HepG2 (cell line): ENCODE data around the gene TM9SF4. TPM values are rescaled to one million over a fixed set of nuclear protein-coding genes. Genes with fewer than 3 reads are reported as not detected.

Source experiments
- ATAC-seq: fragments of 200-7000 bp; cut with Tn5 transposase; 3 replicates; pipeline ENCODE4 v1.9.1; 2020; ENCODE audit warnings: mild to moderate bottlenecking, moderate library complexity
- BruUV-seq: library from RNA; stranded (reverse); fragments of 400-500 nt; replicated peaks from 2 replicates; lab custom pipeline; 2021; lab: Mats Ljungman, UMichigan
- CTCF ChIA-PET: fragments of 300-600 bp; formaldehyde crosslinking; extraction: SDS; loops from one replicate; lab custom pipeline; 2021; ENCODE audit warnings: low total read pairs, inconsistent platforms, low intra/inter-chr PET ratio; lab: Yijun Ruan, JAX
- POLR2A ChIA-PET: fragments of 350-600 bp; sonication (Branson Sonifier 250); formaldehyde crosslinking; loops from one replicate; lab custom pipeline; 2020; ENCODE audit warnings: antibody characterized with exemption, inconsistent platforms; lab: Yijun Ruan, JAX
- DNase-seq: peaks from one replicate; pipeline ENCODE4 v3.0.0-alpha.2; 2015; ENCODE audit warnings: low spot score
- FAIRE-seq: peaks from 3 replicates; lab custom pipeline; 2011; peaks lifted over from hg19 to GRCh38; lab: Jason Lieb, UNC
- H2AFZ ChIP-seq: one replicate; pipeline ENCODE4 v1.6.1; 2011; ENCODE audit warnings: low read length, inconsistent platforms
- H3K27ac ChIP-seq: fragments of 300-600 bp; 3 replicates; pipeline ENCODE4 v1.8.0; 2011; ENCODE audit warnings: mixed run types, mild to moderate bottlenecking, mixed read lengths, low read length, inconsistent platforms; ENCODE audit not compliant: insufficient read depth; ENCODE audit errors: extremely low read length
- H3K27me3 ChIP-seq, 2 experiments: fragments of 200-600 bp in 1 of 2; 2 replicates in 1 of 2; 3 replicates in 1 of 2; pipeline versions ENCODE4 v1.6.0 to v1.8.0; 2011; ENCODE audit warnings: low read length in 2 of 2, mild to moderate bottlenecking in 2 of 2, moderate library complexity in 2 of 2, inconsistent platforms in 1 of 2; ENCODE audit not compliant: insufficient read depth in 2 of 2, control insufficient read depth in 1 of 2
- H3K36me3 ChIP-seq, 2 experiments: fragments of 200-600 bp in 1 of 2; replicated peaks in 1 of 2; 2 replicates in 1 of 2; 3 replicates in 1 of 2; pipeline versions ENCODE4 v1.5.1 to v1.8.0; 2011; ENCODE audit warnings: low read length in 2 of 2, inconsistent platforms in 1 of 2; ENCODE audit not compliant: insufficient read depth in 2 of 2, control insufficient read depth in 1 of 2
- H3K4me1 ChIP-seq: 2 replicates; pipeline ENCODE4 v1.5.1; 2012; ENCODE audit warnings: low read length, inconsistent platforms; ENCODE audit not compliant: insufficient read depth
- H3K4me2 ChIP-seq: 2 replicates; pipeline ENCODE4 v1.6.0; 2011; ENCODE audit warnings: low read depth, low read length, inconsistent platforms
- H3K4me3 ChIP-seq, 3 experiments: fragments of 200-600 bp in 1 of 3; sonication (generic), shearing (Covaris generic) in 1 of 3; replicated peaks in 1 of 3; 2 replicates each; pipeline ENCODE4 v1.5.1; 2011 to 2016; ENCODE audit warnings: low read length in 3 of 3, inconsistent platforms in 2 of 3, low read depth in 2 of 3, mild to moderate bottlenecking in 2 of 3, control low read depth in 1 of 3, mixed read lengths in 1 of 3; ENCODE audit not compliant: insufficient read depth in 1 of 3
- H3K79me2 ChIP-seq: one replicate; pipeline ENCODE4 v1.6.1; 2011; ENCODE audit warnings: low read length, inconsistent platforms; ENCODE audit not compliant: insufficient read depth
- H3K9ac ChIP-seq: 2 replicates; pipeline ENCODE4 v1.6.0; 2011; ENCODE audit warnings: mild to moderate bottlenecking, low read depth, low read length, inconsistent platforms; ENCODE audit not compliant: insufficient read depth
- H3K9me3 ChIP-seq: 2 replicates; pipeline ENCODE4 v1.5.1; 2012; ENCODE audit warnings: mild to moderate bottlenecking, low read length
- H4K20me1 ChIP-seq: 2 replicates; pipeline ENCODE4 v1.6.0; 2011; ENCODE audit warnings: inconsistent platforms, mild to moderate bottlenecking, low read length, moderate library complexity; ENCODE audit not compliant: insufficient read depth
- HIVEP1 ChIP-seq: sonication (generic); formaldehyde crosslinking; IDR thresholded peaks from 2 replicates; pipeline ENCODE4 v1.4.0; 2020; ENCODE audit warnings: mild to moderate bottlenecking, missing genetic modification reagents
- MED13 ChIP-seq: sonication (generic); formaldehyde crosslinking; IDR thresholded peaks from 2 replicates; pipeline ENCODE4 v1.5.0; 2020; ENCODE audit warnings: missing genetic modification reagents
- SP4 ChIP-seq: sonication (generic); formaldehyde crosslinking; IDR thresholded peaks from 2 replicates; pipeline ENCODE4 v1.8.1; 2023; ENCODE audit warnings: mild to moderate bottlenecking, missing genetic modification reagents
- ZBTB38 ChIP-seq: sonication (generic); formaldehyde crosslinking; IDR thresholded peaks from 2 replicates; pipeline ENCODE4 v1.5.1; 2020; ENCODE audit warnings: mild to moderate bottlenecking, missing genetic modification reagents
- ZNF232 ChIP-seq: sonication (generic); formaldehyde crosslinking; IDR thresholded peaks from 2 replicates; pipeline ENCODE4 v1.4.0; 2020; ENCODE audit warnings: missing genetic modification reagents, borderline replicate concordance
- ZNF530 ChIP-seq: sonication (generic); formaldehyde crosslinking; IDR thresholded peaks from 2 replicates; pipeline ENCODE4 v1.5.0; 2020; ENCODE audit warnings: low read depth, mild to moderate bottlenecking, missing genetic modification reagents
- ZNF737 ChIP-seq: sonication (generic); formaldehyde crosslinking; IDR thresholded peaks from 2 replicates; pipeline ENCODE4 v1.5.0; 2020; ENCODE audit warnings: missing genetic modification reagents, mild to moderate bottlenecking, borderline replicate concordance
- WGBS: methylation state at CpG from one replicate; pipeline ENCODE4 v1.1.6; 2017; ENCODE audit warnings: low lambda C conversion rate; 5-methylcytosine and 5-hydroxymethylcytosine counted together
- in situ Hi-C: cut with HindIII; loops from 2 replicates; pipeline ENCODE4 v1.10.0; 2017; ENCODE audit warnings: low pct_unique_long_range_greater_than_20kb; ENCODE audit not compliant: extremely low pct_ligation_motif_present
- intact Hi-C: fragments of 100-400 bp; cut with micrococcal nuclease; formaldehyde crosslinking; loops from one replicate; pipeline ENCODE4 v1.10.0; 2022; ENCODE audit not compliant: unreplicated experiment
- polyA plus RNA-seq, 8 experiments: library from polyadenylated mRNA; depleted of rRNA in 3 of 8; stranded (reverse) in 7 of 8; unstranded in 1 of 8; fragments of >200 nt; fragmentation: Illumina TruSeq in 4 of 8; extraction: Trizol in 4 of 8; gene quantifications; 2 replicates each; pipeline versions ENCODE4 v1.2.1 to v1.2.3, GENCODE V29; 2011 to 2016; ENCODE audit warnings: low read depth in 4 of 8, missing spikeins in 1 of 8, mixed read lengths in 1 of 8; ENCODE audit not compliant: insufficient read depth in 1 of 8
- total RNA-seq, 5 experiments: library from RNA; depleted of rRNA; stranded (reverse); fragments of >200 nt; fragmentation: Illumina TruSeq; extraction: Trizol; gene quantifications; 2 replicates each; pipeline ENCODE4 v1.2.3, GENCODE V29; 2016; ENCODE audit warnings: low read depth in 1 of 5
- TF ChIP-seq, protein P1 (sequence below): sonication (generic); formaldehyde crosslinking; IDR thresholded peaks from 2 replicates; pipeline ENCODE4 v1.4.0; 2020; ENCODE audit warnings: mild to moderate bottlenecking, missing genetic modification reagents
- TF ChIP-seq, protein P2 (sequence below): sonication (generic); formaldehyde crosslinking; IDR thresholded peaks from 2 replicates; pipeline ENCODE4 v1.4.0; 2020; ENCODE audit warnings: mild to moderate bottlenecking, missing genetic modification reagents

Gene TM9SF4
- total and polyA plus RNA-seq, 2 of the 13 experiments (the other 11 are each of a cell fraction or from before 2014, with no cell fraction given), result 53.5 to 171 TPM

DNA sequence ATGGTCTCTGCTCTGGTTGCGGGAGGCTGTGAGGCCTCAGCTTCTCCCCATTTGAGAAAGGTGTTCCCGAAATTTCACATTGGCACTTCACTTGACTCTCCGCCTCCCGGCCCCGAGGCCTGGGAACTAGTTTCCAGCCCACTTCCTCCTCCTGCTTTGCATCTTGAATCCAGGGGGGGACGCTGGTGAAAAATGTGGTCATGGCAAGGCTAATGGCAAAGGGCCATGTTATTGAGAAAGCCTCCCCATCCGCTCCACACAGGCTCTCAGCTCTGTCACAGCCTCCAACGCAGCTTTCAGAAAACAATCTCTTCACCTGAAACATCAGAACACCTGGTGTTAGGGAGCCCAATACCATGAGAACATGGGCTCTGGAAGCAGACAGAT is 92.5 kb downstream of the TM9SF4 start:
- Histone ChIP-seq H3K9ac (no peak overlapping the region), H3K4me2 (no peak overlapping the region), H3K9me3 (no peaks in the 10 kb centered on the region), H3K4me1 (peaks cover 51% of the 10 kb centered on the region), H3K4me3 (no peak overlapping the region), H3K27ac (no peak overlapping the region), H4K20me1 (peaks cover 62% of the 10 kb centered on the region), H3K79me2 (peaks cover 77% of the 10 kb centered on the region), H3K36me3 (peaks cover 48 to 70% of the 10 kb centered on the region in 2 experiments), H3K27me3 (peaks cover 0 to 2% of the 10 kb centered on the region in 2 experiments; a peak in 1 of 5 replicates), H2AFZ (no peak overlapping the region)
- DNase-seq (no peak), ATAC-seq (no peak), FAIRE-seq (no peak)
- in situ Hi-C loops, result no loop called here
- WGBS, result 96% methylated on average over 8 of the region's 8 CpGs
- TF ChIP-seq, protein P1, sequence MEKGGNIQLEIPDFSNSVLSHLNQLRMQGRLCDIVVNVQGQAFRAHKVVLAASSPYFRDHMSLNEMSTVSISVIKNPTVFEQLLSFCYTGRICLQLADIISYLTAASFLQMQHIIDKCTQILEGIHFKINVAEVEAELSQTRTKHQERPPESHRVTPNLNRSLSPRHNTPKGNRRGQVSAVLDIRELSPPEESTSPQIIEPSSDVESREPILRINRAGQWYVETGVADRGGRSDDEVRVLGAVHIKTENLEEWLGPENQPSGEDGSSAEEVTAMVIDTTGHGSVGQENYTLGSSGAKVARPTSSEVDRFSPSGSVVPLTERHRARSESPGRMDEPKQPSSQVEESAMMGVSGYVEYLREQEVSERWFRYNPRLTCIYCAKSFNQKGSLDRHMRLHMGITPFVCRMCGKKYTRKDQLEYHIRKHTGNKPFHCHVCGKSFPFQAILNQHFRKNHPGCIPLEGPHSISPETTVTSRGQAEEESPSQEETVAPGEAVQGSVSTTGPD (CRISPR knock-in tag), result no peak
- TF ChIP-seq ZNF232 (CRISPR knock-in tag) (no peak), HIVEP1 (CRISPR knock-in tag) (0 out of 2 replicates have a peak, but pooled peaks have one; percentile 27), SP4 (0 out of 2 replicates have a peak, but pooled peaks have one; percentile 30), MED13 (no peak), ZNF737 (CRISPR knock-in tag) (0 out of 2 replicates have a peak, but pooled peaks have one; percentile 11), ZBTB38 (no peak), ZNF530 (no peak)
- TF ChIP-seq, protein P2, sequence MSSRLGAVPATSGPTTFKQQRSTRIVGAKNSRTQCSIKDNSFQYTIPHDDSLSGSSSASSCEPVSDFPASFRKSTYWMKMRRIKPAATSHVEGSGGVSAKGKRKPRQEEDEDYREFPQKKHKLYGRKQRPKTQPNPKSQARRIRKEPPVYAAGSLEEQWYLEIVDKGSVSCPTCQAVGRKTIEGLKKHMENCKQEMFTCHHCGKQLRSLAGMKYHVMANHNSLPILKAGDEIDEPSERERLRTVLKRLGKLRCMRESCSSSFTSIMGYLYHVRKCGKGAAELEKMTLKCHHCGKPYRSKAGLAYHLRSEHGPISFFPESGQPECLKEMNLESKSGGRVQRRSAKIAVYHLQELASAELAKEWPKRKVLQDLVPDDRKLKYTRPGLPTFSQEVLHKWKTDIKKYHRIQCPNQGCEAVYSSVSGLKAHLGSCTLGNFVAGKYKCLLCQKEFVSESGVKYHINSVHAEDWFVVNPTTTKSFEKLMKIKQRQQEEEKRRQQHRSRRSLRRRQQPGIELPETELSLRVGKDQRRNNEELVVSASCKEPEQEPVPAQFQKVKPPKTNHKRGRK (CRISPR knock-in tag), result no peak
- ChIA-PET POLR2A (interaction anchor here (0.8 kb wide), 1 partner anchor 34 kb away, joined by 3 read pairs; no protein-coding TSS in a partner anchor), CTCF (no interaction called here)
- BruUV-seq, result no TSS peak
- intact Hi-C loops, result no loop called here
